ENCODE results near the gene NR3C1. TPM values are rescaled to one million over a fixed set of nuclear protein-coding genes. Genes with fewer than 3 reads are reported as not detected.

The NR3C1 gene
- total and polyA plus RNA-seq, 2 of the 13 experiments (the other 11 are each of a cell fraction or from before 2014, with no cell fraction given): 10.0 to 24.3 TPM

GRCh38 chr5:143402553-143403333, 743 bp downstream of the NR3C1 start (continued):
- TF ChIP-seq ZBTB40 (IDR thresholded peaks at IDR 0.05) (no peak), ZBTB40 (CRISPR knock-in tag; IDR thresholded peaks at IDR 0.05) (no peak), NFYC (CRISPR knock-in tag; IDR thresholded peaks at IDR 0.05) (no peak), SAP130 (CRISPR knock-in tag; IDR thresholded peaks at IDR 0.05; ENCODE audit: low read depth) (peak; percentile 72), FOXO4 (CRISPR knock-in tag; conservative IDR thresholded peaks at IDR 0.05) (0 out of 2 replicates have a peak, but pooled peaks have one; percentile 47), NR2C2 (CRISPR knock-in tag; IDR thresholded peaks at IDR 0.05; ENCODE audit: borderline replicate concordance) (no peak), RFX1 (IDR thresholded peaks at IDR 0.05) (no peak), ZNF704 (CRISPR knock-in tag; IDR thresholded peaks at IDR 0.05; ENCODE audit: borderline replicate concordance) (no peak), NCOA5 (CRISPR knock-in tag; IDR thresholded peaks at IDR 0.05) (no peak), ZNF563 (CRISPR knock-in tag; IDR thresholded peaks at IDR 0.05) (no peak), PATZ1 (CRISPR knock-in tag; IDR thresholded peaks at IDR 0.05) (peak; percentile 10; the same call in 1 of the 2 replicates), TERF1 (CRISPR knock-in tag; IDR thresholded peaks at IDR 0.05) (no peak), KAT2B (IDR thresholded peaks at IDR 0.05; ENCODE audit: borderline replicate concordance, low read depth, low read length) (no peak), GTF3A (CRISPR knock-in tag; conservative IDR thresholded peaks at IDR 0.05) (no peak)

Data from HepG2 (cell line).